COR-L47 (cell line): Measurements from ENCODE around the gene TSHZ2.

ENCODE experiments used
- DNase-seq: peaks from one replicate; lab custom pipeline; 2025; lab: John Stamatoyannopoulos, UW

TSHZ2 gene

GRCh38 chr20:53281557-53282117 lies 309.5 kb downstream of the TSHZ2 start:
- no peak for DNase-seq

DNA sequence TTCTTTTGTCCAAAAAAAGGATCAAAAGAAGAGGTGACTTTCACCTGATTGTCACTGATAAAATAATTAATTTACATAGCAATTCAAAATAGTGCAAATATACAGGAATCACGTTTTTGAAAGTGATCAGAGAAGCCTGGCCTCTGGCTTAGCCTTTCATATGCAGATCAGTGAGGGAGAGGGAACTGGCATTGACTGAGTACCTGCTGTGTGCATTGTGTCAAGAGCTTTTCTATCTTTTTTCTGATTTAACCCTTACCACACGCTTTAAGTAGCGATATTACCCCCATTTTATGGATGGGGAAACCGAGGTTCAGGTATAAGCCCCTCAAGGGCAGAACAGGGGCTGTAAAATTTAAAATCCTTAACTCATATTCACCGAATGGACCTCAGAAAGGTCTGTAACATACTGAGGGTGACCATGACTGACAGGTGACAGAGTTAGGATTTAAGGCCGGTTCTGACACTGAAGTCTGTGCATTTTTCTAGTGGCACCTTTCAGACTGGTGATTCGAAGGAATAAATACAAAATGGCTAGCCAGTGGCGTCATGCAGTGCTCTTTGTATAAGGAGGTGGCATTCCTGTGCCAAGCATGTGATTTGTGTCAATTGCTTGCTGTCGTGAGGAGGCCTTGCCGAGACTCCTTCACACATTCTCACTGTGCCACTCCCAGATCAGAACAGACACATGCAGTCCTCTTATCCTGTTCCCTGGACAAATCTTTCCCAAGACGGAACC lies 310.2 kb downstream of the TSHZ2 start:
- no peak for DNase-seq

DNA sequence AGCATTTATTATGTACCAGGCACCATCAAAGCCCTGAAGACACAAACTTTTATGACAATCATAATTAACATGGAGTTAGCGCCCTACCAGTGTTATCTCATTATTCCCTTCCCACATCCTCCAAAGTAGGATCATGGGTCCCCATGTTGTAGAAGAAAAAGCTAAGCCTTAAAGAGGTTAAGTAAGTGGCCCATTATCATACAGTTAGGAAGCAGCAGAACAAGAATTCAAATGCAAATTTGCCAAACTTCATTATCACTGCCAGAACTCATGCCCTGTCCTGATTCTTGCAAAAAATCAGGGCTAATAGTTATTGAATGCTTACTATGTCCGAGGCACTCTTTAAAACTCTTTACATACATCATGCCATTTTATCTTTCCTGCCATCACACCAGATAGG lies 310.9 kb downstream of the TSHZ2 start:
- no peak for DNase-seq

GRCh38 chr20:53283597-53283996 lies 311.4 kb downstream of the TSHZ2 start:
- no peak for DNase-seq

- no peak for DNase-seq
Measured at GRCh38 chr20:53284256-53284655, 312.1 kb downstream of the TSHZ2 start.

DNA sequence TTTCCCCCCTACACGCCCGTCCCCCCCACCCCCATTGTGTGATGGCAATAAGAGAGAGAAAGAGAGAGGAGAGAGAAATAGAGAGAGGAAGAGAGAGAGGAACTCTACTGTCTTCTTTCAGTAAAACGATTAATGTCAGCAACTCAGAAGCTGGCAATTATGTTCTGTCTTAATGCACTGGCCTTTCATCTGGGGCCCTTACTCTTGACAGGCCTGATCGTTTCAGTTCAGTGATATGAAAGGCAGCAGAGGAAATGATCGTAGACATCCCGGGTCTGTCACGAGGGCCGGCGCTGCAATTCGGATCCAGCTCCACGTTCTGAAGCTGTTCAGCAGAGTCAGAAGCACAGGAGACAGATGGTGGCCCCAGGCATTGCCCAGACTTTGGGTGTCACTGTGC lies 312.5 kb downstream of the TSHZ2 start:
- no peak for DNase-seq

DNA sequence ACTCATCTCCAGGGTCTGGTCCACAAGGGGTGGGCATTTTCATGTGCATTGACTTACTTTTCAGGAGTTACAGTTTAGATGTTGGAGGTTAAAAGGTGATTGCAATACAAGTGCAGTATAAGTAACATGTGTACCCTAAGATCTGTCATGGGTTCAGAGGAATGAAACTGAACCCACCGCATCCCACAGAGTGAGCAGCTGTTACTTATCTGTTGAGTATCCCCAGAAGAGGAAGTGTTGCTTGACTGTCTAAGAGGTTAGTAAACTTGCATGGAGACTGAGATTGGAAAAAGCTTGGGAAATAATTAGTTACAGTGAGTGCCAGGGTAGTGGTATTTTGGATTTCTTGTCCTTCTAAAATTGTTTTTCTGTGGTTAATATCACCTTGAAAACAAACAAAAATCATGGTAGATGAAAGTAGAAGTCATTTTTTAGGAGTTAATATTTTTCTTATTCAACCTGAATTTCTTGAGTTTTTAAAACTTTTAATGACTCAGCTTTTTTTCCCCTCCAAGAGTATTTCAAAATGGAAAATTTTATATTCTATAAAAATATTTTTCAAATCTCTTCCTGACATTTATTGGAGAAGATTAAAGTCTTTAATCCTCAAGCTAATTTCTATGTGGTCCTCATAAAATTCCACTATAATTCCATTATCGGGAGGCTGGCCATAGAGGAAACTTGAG lies 315.3 kb downstream of the TSHZ2 start:
- no peak for DNase-seq

DNA sequence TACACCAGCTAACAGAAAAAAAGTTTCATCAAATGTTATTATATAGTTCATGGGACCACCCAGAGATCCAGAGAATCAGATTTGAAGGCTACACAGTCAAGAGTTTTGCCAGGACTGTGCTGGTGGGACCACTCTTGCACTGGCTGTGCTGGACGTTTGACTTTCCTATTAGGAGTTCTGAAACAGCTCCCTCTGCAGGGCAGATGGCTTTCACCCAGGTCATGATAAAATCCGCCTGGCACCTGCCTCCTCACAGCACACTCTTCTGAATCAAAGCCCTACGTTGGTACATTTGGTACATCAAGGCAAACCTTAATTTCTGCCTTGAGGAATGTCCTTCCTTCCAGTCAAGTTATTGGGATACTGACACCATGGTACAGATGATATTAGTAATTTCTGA lies 319.4 kb downstream of the TSHZ2 start:
- no peak for DNase-seq

DNA sequence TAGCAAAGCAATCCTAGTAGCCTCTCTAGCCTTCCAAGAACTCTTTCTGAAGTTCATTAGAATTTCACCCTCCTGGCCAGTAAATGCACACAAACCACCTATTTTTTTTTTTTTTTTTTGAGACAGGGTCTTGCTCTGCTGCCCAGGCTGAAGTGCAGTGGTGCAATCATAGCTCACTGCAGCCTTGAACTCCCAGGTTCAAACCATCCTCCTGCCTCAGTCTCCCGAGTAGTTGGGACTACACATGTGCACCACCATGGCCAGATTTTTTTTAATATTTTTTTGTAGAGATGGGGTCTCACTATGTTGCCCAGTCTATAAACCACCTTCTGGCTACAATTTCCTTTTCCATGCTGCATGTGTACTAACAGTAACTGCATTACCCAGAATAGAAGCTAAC lies 320.2 kb downstream of the TSHZ2 start:
- DNase-seq = no peak

DNA sequence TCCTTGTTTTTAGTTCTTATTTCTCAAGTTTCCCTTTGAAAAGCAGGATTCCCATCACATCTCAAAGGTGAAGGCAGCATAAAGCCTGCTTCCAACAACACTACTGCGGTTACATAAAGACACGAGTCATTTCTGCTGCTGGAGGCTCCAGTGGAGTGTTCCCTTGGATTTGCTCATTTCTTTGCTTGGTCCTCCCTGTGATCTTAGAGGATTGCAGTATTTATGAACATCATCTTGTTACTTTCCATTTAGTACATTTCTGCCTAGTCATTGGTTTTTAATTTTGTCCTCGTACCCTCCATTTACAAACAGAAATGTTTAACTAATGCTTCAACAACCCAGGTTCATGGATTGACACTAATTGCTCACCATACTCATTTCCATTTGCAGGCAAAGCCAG lies 322.6 kb downstream of the TSHZ2 start:
- no peak for DNase-seq

DNA sequence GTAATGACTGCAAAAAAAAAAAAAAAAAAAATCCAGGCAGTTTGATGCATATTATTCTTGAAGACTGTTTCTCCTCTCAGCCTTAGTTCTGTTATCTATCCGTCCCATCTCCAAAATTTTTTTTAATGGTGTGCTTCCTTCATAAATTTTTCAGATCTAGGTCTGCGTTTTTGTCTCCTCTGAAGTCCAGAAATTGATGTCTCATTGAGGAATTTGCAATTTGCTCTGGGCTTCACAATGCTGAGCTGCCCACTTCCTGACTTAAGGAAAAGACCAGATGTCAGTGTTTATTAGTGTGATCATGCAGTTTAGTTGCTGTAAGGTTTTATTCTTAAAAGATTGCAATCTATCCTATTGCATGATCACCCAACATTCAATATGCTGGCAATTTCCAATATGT lies 323.9 kb downstream of the TSHZ2 start:
- no peak for DNase-seq

DNA sequence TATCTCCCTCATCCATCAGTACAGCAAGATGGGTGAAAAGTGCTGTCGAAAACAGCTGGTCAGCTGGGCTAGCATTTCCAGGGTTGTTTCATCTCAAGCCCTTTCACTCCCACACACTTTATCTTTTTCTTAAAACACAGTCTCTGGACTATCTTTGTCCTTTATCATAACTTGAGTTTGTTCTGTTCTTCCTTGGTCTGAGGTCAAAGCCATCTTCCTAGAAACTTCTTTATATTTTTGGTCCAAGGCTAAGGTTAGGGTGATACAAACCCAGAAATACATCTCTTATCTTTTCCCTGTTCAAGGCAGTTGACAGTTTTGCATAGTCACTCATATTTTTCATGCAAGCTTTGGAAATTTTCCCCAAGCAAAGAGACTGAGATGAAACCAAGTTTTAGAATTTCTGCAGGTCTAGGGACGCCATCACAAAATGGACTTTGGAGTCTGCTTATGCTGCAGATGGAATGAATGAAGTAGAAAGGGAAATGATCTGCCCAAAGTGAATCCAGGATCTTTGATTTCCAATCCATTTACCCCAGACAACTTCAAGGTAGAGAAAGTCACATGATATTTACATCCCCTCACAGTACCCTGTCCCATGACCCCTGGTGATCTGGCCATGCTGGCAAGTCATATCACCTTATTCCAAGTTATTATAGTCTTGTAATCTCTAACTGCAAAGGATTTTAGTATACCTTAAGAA lies 324.4 kb downstream of the TSHZ2 start:
- no peak for DNase-seq

GRCh38 chr20:53297154-53297529 lies 325.0 kb downstream of the TSHZ2 start:
- no peak for DNase-seq

GRCh38 chr20:53298260-53298659 lies 326.1 kb downstream of the TSHZ2 start:
- DNase-seq = no peak

- DNase-seq = no peak
Measured at GRCh38 chr20:53298911-53299310, 326.8 kb downstream of the TSHZ2 start.

DNA sequence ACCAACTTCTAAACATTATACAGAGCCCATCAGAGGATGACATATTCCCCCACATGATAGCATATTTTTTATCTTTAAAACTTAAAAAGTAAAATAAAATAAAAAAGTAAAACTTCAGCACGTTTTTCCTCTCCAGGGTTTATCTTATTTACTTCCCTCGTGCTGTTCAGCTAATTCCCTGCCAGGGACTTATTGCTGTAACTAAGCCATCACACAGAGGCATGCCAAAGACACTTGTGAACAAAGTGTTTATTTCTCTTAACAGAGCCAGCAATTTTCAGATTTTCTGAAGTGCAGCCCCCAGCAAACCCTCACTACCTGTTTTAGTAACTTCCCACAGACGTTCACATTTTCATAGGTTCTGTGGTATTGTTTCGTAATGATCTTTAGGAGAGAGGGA lies 327.7 kb downstream of the TSHZ2 start:
- no peak for DNase-seq

DNA sequence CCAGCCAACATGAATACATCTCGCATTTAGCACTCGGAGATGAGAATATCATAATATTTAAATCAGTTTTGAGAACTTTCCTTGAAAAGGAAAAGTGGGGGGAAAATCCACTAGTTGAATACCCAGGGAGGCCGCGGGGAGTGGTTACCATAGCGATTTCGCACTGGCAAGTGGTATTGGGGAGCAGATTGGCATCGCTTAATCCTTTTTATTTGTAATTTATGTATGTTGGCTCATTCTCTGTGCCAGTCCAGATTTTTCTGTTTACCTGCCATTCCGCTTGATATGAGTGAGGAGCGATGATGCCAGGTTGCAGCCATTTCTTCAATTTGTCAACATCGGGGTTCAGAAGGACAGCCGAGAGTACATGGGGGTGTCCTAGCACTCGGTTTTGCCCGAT lies 329.7 kb downstream of the TSHZ2 start:
- DNase-seq = no peak

- DNase-seq = no peak
Measured at GRCh38 chr20:53302695-53303412, 330.7 kb downstream of the TSHZ2 start.

- DNase-seq = no peak
Measured at GRCh38 chr20:53303413-53303760, 331.2 kb downstream of the TSHZ2 start.

DNA sequence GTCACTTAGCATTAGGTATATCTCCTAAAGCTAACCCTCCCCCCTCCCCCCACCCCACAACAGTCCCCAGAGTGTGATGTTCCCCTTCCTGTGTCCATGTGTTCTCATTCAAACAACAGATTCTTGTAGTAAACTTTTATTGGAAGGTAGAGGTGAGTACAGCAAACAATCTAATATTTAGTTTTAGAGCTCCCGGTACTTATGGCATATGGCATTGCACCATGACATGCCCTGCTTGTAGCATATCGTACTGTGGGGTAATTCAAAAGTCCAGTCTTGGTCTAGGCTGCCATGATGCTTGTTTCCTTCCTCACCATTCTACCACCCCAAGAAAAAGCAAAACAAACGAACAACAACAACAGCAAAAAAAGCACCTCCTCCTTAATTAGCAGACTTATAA lies 332.0 kb downstream of the TSHZ2 start:
- no peak for DNase-seq

DNA sequence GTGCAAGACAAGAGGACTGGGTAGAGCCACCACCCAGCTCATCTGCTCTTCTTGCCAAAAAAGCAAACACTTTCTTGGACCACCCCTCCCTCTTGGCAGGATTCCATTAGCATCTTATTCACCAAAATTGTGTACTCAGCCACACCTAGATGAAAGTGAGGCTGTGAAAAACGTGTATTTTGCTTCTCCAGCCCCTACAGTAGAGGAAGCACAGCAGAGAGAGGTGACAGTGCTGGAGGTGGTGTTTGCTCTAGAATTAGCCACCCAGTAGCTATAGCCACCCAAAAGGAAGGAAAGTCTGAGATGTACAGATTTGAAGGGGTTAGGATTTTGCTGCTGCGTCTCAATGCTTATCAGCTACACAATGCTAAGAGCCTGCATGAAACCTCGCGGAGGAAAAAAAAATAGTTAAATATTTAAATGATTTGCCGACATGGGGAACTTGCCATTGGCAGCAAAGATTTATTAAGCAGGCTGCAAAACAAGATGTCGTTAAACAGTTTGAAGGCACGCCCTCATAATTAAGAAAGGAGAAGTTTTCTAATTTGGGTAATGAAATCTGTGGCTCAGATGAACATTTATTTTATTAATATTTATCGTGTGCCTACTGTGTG lies 334.1 kb downstream of the TSHZ2 start:
- DNase-seq = no peak
